Activated naive CD4-positive, alpha-beta T cell (primary cell): Measurements from ENCODE around the gene C19orf25.
"Not testable (repeated sequence)": the region's sequence is repeated elsewhere in the genome, so short reads cannot be mapped to it uniquely, and the experiment has no call there.

Experiments used
- DNase-seq, 4 experiments: peaks; one replicate each; lab custom pipeline; 2025; lab: John Stamatoyannopoulos, UW

The C19orf25 gene

GRCh38 chr19:1449467-1450442 is 29.3 kb downstream of the C19orf25 start, which contains the start of gene APC2:
Gene APC2, plus strand, starts transcription at chr19:1450121. Its CDS starts 2,881 bp downstream, at chr19:1453002.
- DNase-seq: no peak

- no peak for DNase-seq
These were observed 31.1 kb downstream of the C19orf25 start for GRCh38 chr19:1447944-1448343.

- no peak for DNase-seq
These were observed 31.5 kb downstream of the C19orf25 start for GRCh38 chr19:1447504-1447903.

GRCh38 chr19:1446713-1447481 is 32.1 kb downstream of the C19orf25 start:
- peak in 1 of 4 experiments; percentile 34 for DNase-seq

- no peak for DNase-seq
These were observed 32.9 kb downstream of the C19orf25 start for GRCh38 chr19:1445932-1446712.

GRCh38 chr19:1445185-1445931 is 33.7 kb downstream of the C19orf25 start:
- DNase-seq: peak; percentile 41 to 71 (median 45)

GRCh38 chr19:1441677-1442438 is 37.2 kb downstream of the C19orf25 start:
- no peak for DNase-seq

- DNase-seq: no peak
These were observed 38.0 kb downstream of the C19orf25 start for GRCh38 chr19:1441022-1441426.

GRCh38 chr19:1440418-1440801 is 38.6 kb downstream of the C19orf25 start:
- DNase-seq: no peak

GRCh38 chr19:1439525-1440417 is 39.2 kb downstream of the C19orf25 start:
- DNase-seq: not testable (repeated sequence)

- no peak for DNase-seq
These were observed 40.1 kb downstream of the C19orf25 start for GRCh38 chr19:1438933-1439354.

GRCh38 chr19:1438035-1438932 is 40.7 kb downstream of the C19orf25 start, which contains the start of gene RPS15:
Gene RPS15, plus strand, starts transcription at chr19:1438396. Its CDS starts 30 bp downstream, at chr19:1438426.
- peak; percentile 87 to 95 (median 94) for DNase-seq

- no peak for DNase-seq
These were observed 41.4 kb downstream of the C19orf25 start for GRCh38 chr19:1437609-1438008.

- DNase-seq: no peak
These were observed 43.5 kb downstream of the C19orf25 start for GRCh38 chr19:1435378-1435989.

GRCh38 chr19:1434577-1435060 is 44.4 kb downstream of the C19orf25 start:
- DNase-seq: no peak

GRCh38 chr19:1434040-1434366 is 45.0 kb downstream of the C19orf25 start:
- no peak for DNase-seq
